ENCODE data around the gene TOB2. TPM values are rescaled to one million over a fixed set of nuclear protein-coding genes. Genes with fewer than 3 reads are reported as not detected.
A peak's percentile ranks its signal among the peaks of the same experiment; 100 is the strongest.
"Not testable (repeated sequence)": the region's sequence is repeated elsewhere in the genome, so short reads cannot be mapped to it uniquely, and the experiment has no call there.

Gene TOB2
- total and polyA plus RNA-seq, 3 experiments from 2014 or later = 24.8 to 59.8 (median 56.4) TPM

- DNase-seq; H3K4me3 Mint-ChIP-seq; H3K4me3 ChIP-seq (ENCODE audit: low read length); H3K9me3 Mint-ChIP-seq; POLR2A ChIA-PET; H3K27me3 Mint-ChIP-seq; H3K9me3 ChIP-seq (ENCODE audit: low read length); H3K27me3 ChIP-seq (ENCODE audit: insufficient read depth, low read length, poor library complexity, severe bottlenecking); H3K27ac ChIP-seq (ENCODE audit: low read depth, low read length); CTCF ChIA-PET; H3K4me1 ChIP-seq (ENCODE audit: insufficient read depth, low read length): not testable (repeated sequence)
- H3K4me1 Mint-ChIP-seq = peaks cover 4 to 27% (median 11%) of the 10 kb centered on the region in 3 donors
- H3K27ac Mint-ChIP-seq = peak overlapping the region in 3 of 8 donors; percentile 41 to 75 (median 53)
- peaks cover 0 to 63% (median 5%) of the 10 kb centered on the region in 3 donors for H3K36me3 Mint-ChIP-seq
- peaks cover 11% of the 10 kb centered on the region for H3K36me3 ChIP-seq (ENCODE audit: insufficient read depth, low read length)
Observed at GRCh38 chr22:41433480-41433879, 13.1 kb downstream of the TOB2 start.

DNA sequence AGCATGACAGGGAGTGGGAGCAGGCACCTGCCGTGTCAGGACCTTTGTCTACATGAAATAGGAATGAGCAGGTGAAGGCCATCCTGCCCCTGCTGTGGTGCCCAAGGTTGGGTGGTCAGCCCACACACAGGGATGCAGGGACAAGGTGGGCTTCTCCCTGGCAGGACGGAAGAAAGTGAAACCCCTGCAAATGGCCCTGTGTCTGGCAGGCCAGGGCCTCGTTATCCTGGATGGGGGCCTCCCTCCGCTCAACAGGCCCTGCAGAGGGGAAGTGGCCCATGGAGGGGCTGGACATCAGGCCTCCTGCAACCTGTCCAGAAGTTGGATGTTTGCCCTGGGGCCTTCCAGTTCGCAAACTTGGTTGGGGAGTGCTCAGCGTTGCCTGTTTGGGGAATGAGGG, 14.9 kb downstream of the TOB2 start:
- POLR2A ChIA-PET = no interaction called here
- Histone ChIP-seq H3K36me3 (ENCODE audit: insufficient read depth, low read length) (peaks cover 11% of the 10 kb centered on the region), H3K27me3 (ENCODE audit: insufficient read depth, low read length, poor library complexity, severe bottlenecking) (no peaks in the 10 kb centered on the region), H3K4me1 (ENCODE audit: insufficient read depth, low read length) (no peaks in the 10 kb centered on the region), H3K9me3 (ENCODE audit: low read length) (no peaks in the 10 kb centered on the region), H3K4me3 (ENCODE audit: low read length) (no peak overlapping the region), H3K27ac (ENCODE audit: low read depth, low read length) (no peak overlapping the region)
- peak overlapping the region in 4 of 8 donors; percentile 37 to 76 (median 54) for H3K27ac Mint-ChIP-seq
- peaks cover 8 to 28% (median 10%) of the 10 kb centered on the region in 3 donors for H3K4me1 Mint-ChIP-seq
- no peak for DNase-seq
- H3K27me3 Mint-ChIP-seq = no peaks in the 10 kb centered on the region
- CTCF ChIA-PET = interaction anchor here (0.7 kb wide), 1 partner anchor 16 kb away, joined by 3 read pairs; no protein-coding TSS in a partner anchor
- H3K4me3 Mint-ChIP-seq = no peak overlapping the region
- H3K9me3 Mint-ChIP-seq = no peaks in the 10 kb centered on the region
- H3K36me3 Mint-ChIP-seq = peaks cover 0 to 56% (median 8%) of the 10 kb centered on the region in 3 donors

DNA sequence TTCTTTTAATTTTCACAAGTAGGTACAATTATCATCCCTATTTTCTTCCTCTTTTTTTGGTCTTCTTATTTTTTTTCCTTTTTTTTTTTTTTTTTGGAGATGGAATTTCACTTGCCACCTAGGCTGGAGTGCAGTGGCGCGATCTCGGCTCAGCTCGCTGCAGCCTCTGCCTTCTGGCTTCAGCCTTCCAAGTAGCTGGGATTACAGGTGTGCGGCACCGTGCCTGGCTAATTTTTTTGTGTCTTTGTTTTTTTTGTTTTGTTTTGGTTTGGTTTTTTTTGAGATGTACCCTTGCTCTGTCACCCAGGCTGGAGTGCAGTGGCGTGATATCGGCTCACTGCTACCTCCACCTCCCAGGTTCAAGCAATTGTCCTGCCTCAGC, 16.7 kb downstream of the TOB2 start:
- ChIA-PET CTCF (no interaction called here), POLR2A (interaction anchor here (0.7 kb wide), 1 partner anchor 45 kb away, joined by 3 read pairs; no protein-coding TSS in a partner anchor)
- Histone ChIP-seq H3K4me3 (ENCODE audit: low read length) (no peak overlapping the region), H3K27ac (ENCODE audit: low read depth, low read length) (no peak overlapping the region), H3K9me3 (ENCODE audit: low read length) (no peaks in the 10 kb centered on the region), H3K4me1 (ENCODE audit: insufficient read depth, low read length) (peaks cover 8% of the 10 kb centered on the region), H3K27me3 (ENCODE audit: insufficient read depth, low read length, poor library complexity, severe bottlenecking) (no peaks in the 10 kb centered on the region), H3K36me3 (ENCODE audit: insufficient read depth, low read length) (peaks cover 3% of the 10 kb centered on the region)
- DNase-seq = no peak
- no peak overlapping the region for H3K4me3 Mint-ChIP-seq
- H3K27me3 Mint-ChIP-seq = no peaks in the 10 kb centered on the region
- H3K9me3 Mint-ChIP-seq = no peaks in the 10 kb centered on the region
- peaks cover 13 to 29% (median 17%) of the 10 kb centered on the region in 3 donors for H3K4me1 Mint-ChIP-seq
- H3K27ac Mint-ChIP-seq = peak overlapping the region in 1 of 8 donors; percentile 74
- peaks cover 5 to 48% (median 6%) of the 10 kb centered on the region in 3 donors for H3K36me3 Mint-ChIP-seq

DNA sequence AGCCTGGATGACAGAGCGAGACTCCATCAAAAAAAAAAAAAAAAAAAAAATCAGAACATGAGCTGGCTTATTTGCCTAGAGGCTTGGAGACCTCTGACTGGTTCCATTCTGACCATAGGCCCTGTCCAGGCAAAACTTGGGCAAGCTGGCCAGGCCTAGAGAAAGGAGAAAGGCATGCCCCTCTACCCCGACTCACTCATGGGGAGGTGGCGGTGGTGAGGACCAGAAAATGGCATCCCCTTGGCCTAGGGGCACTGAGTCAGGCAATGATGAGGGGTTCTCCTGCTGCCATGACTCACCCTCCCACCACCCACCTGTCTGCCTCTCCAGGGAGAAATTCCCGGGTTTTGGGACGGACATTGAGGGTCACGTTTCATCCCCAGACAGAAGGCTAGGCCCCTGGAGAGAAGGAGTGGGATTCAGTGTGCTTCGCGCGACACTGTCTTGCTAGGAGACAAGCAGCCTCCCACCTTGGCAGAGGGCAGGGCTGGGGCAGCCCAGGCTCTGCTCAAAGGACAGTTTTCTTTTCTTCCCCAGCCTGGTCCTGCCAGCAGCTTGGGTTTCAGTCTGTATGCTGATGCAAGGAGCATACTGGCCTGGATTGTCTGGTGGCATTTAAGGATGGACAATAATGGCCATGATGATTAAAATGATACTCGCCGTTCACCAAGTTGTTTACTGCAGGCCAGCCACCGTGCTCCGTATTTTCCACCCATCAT, 17.2 kb downstream of the TOB2 start:
- H3K27me3 Mint-ChIP-seq = no peaks in the 10 kb centered on the region
- ChIA-PET CTCF (interaction anchor here (0.7 kb wide), 2 partner anchors 13 to 89 kb away, joined by 3 read pairs; no protein-coding TSS in a partner anchor), POLR2A (no interaction called here)
- H3K36me3 Mint-ChIP-seq = peaks cover 5 to 43% (median 6%) of the 10 kb centered on the region in 3 donors
- no peak overlapping the region for H3K4me3 ChIP-seq (ENCODE audit: low read length)
- H3K4me3 Mint-ChIP-seq = no peak overlapping the region
- H3K27ac ChIP-seq (ENCODE audit: low read depth, low read length) = no peak overlapping the region
- H3K9me3 Mint-ChIP-seq = no peaks in the 10 kb centered on the region
- no peak overlapping the region for H3K27ac Mint-ChIP-seq
- H3K36me3 ChIP-seq (ENCODE audit: insufficient read depth, low read length) = peaks cover 3% of the 10 kb centered on the region
- DNase-seq = no peak
- H3K9me3 ChIP-seq (ENCODE audit: low read length) = no peaks in the 10 kb centered on the region
- peaks cover 8% of the 10 kb centered on the region for H3K4me1 ChIP-seq (ENCODE audit: insufficient read depth, low read length)
- H3K4me1 Mint-ChIP-seq = peaks cover 13 to 29% (median 17%) of the 10 kb centered on the region in 3 donors
- H3K27me3 ChIP-seq (ENCODE audit: insufficient read depth, low read length, poor library complexity, severe bottlenecking) = no peaks in the 10 kb centered on the region

DNA sequence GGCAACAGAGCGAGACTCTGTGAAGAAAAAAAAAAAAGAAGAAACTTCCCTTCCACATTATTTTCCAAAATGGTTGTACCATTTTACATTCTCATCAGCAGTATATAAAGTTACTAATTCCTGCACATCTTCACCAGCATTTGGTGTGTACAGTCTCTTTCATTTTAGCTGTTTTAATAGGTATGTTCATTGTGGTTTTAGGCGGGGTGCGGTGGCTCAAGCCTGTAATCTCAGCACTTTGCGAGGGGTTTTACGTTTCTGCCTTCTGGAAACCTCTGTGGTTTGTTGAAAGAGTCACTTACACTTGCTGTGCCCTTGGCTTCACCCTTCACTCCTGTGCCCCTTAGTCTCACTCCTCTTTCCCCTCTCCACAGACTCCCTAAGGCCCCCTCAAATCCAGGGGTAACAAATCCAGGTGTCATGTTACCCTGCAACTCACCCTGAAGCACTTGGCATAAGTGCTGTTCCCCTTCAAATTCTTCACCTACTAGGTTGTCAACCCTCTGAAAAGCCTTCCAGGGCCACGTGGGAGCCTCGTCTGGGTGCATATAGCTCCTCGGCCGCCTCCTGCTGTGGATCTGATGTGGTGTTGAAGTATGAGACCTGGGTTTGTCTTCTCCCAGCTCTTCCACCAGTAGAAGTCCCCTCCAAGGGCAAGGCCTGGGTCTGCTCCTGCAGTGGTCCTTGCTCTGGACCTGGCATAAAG, 20.8 kb downstream of the TOB2 start:
- no peak overlapping the region for H3K27ac ChIP-seq (ENCODE audit: low read depth, low read length)
- H3K9me3 Mint-ChIP-seq = no peaks in the 10 kb centered on the region

DNA sequence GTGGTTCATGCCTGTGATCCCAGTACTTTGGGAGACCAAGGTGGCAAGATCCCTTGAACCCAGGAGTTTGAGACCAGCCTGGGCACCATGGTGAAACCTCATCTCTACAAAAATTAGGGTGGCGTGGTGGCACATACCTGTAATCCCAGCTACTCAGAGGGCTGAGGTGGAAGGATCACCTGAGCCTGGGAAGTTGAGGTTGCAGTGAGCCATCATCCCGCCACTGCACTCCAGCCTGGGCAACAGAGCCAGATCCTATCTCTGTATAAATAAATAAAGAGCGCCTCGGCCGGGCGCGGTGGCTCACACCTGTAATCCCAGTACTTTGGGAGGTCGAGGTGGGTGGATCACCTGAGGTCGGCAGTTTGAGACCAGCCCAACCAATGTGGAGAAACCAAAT, 27.9 kb downstream of the TOB2 start:
- no peaks in the 10 kb centered on the region for H3K36me3 ChIP-seq (ENCODE audit: insufficient read depth, low read length)
- Mint-ChIP-seq H3K4me1 (peaks cover 18 to 36% (median 20%) of the 10 kb centered on the region in 3 donors), H3K4me3 (peak overlapping the region in 1 of 7 donors; percentile 59), H3K27ac (peak overlapping the region in 3 of 8 donors; percentile 35 to 77 (median 67)), H3K36me3 (peaks cover 0 to 16% (median 0%) of the 10 kb centered on the region in 3 donors), H3K27me3 (peaks cover 0 to 2% of the 10 kb centered on the region in 2 donors), H3K9me3 (no peaks in the 10 kb centered on the region)
- H3K9me3 ChIP-seq (ENCODE audit: low read length) = no peaks in the 10 kb centered on the region
- no peak overlapping the region for H3K27ac ChIP-seq (ENCODE audit: low read depth, low read length)
- H3K4me1 ChIP-seq (ENCODE audit: insufficient read depth, low read length) = peaks cover 24% of the 10 kb centered on the region
- DNase-seq = no peak
- ChIA-PET CTCF (no interaction called here), POLR2A (interaction anchor here (0.5 kb wide), 1 partner anchor 25 kb away, joined by 3 read pairs; no protein-coding TSS in a partner anchor)
- no peaks in the 10 kb centered on the region for H3K27me3 ChIP-seq (ENCODE audit: insufficient read depth, low read length, poor library complexity, severe bottlenecking)
- no peak overlapping the region for H3K4me3 ChIP-seq (ENCODE audit: low read length)

More for the DNA sequence above, 20.8 kb downstream of the TOB2 start:
- ChIA-PET CTCF (no interaction called here), POLR2A (interaction anchor here (1.0 to 1.1 kb wide), 2 partner anchors 21 to 23 kb away, joined by 3 to 5 read pairs; partner anchors contain the start of gene TOB2)
- Histone ChIP-seq H3K27me3 (ENCODE audit: insufficient read depth, low read length, poor library complexity, severe bottlenecking) (no peaks in the 10 kb centered on the region), H3K36me3 (ENCODE audit: insufficient read depth, low read length) (no peaks in the 10 kb centered on the region), H3K4me1 (ENCODE audit: insufficient read depth, low read length) (peaks cover 8% of the 10 kb centered on the region), H3K4me3 (ENCODE audit: low read length) (no peak overlapping the region), H3K9me3 (ENCODE audit: low read length) (no peaks in the 10 kb centered on the region)
- peak in 2 of 5 donors; percentile 18 to 29 for DNase-seq
- Mint-ChIP-seq H3K4me3 (peak overlapping the region in 5 of 7 donors; percentile 2 to 38 (median 8)), H3K27ac (peak overlapping the region; percentile 25 to 97 (median 78)), H3K4me1 (peaks cover 11 to 20% (median 13%) of the 10 kb centered on the region in 3 donors), H3K27me3 (no peaks in the 10 kb centered on the region), H3K36me3 (peaks cover 5 to 32% (median 6%) of the 10 kb centered on the region in 3 donors)

DNA sequence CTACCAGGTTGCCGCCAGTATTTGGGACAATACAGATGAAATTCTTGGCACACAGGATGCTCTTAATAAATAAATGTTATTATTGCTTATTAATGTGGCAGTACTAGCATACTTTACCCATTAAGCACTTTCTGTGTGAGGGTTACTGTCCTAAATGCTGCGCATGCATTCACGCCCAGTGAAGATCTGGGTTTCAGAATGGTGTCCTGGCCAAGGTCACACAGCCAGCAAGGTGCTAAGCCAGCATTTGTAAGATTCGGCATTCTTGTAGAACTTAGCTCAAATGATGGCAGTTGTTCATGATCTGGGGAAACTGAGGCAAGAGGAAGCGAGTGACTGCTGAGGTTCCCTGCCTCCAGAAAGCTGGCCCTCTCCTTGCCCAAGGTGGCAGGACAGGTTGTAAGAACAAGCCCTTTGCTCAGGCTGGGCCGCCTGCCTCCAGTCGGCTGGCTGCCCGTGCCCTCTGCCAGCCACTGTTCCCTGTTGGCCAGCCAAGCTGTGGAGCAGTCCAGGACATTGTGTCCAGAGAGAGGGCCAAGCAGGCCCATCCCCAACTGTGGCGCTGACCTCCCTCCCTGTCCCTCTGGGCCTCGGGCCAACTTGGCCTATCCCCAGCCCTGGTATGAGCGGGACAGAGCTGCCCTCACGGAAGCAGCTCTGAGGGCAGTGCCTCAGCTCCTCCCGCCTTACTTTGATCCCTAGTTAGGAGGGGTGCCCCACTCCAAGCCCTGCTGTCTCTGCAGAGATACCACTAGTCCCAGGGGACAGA, 28.8 kb downstream of the TOB2 start:
- Mint-ChIP-seq H3K4me1 (peaks cover 18 to 41% (median 20%) of the 10 kb centered on the region in 3 donors), H3K4me3 (no peak overlapping the region), H3K36me3 (peaks cover 0 to 13% (median 0%) of the 10 kb centered on the region in 3 donors), H3K27ac (peak overlapping the region in 2 of 8 donors; percentile 37 to 77), H3K9me3 (no peaks in the 10 kb centered on the region), H3K27me3 (peaks cover 0 to 2% of the 10 kb centered on the region in 2 donors)
- no peaks in the 10 kb centered on the region for H3K9me3 ChIP-seq (ENCODE audit: low read length)
- no peaks in the 10 kb centered on the region for H3K36me3 ChIP-seq (ENCODE audit: insufficient read depth, low read length)
- ChIA-PET POLR2A (interaction anchor here (0.5 kb wide), 1 partner anchor 26 kb away, joined by 3 read pairs; no protein-coding TSS in a partner anchor), CTCF (interaction anchor here (0.7 to 1.2 kb wide), 2 partner anchors 14 kb away, joined by 4 read pairs; no protein-coding TSS in a partner anchor)
- H3K27me3 ChIP-seq (ENCODE audit: insufficient read depth, low read length, poor library complexity, severe bottlenecking) = no peaks in the 10 kb centered on the region
- peaks cover 26% of the 10 kb centered on the region for H3K4me1 ChIP-seq (ENCODE audit: insufficient read depth, low read length)
- no peak overlapping the region for H3K27ac ChIP-seq (ENCODE audit: low read depth, low read length)
- H3K4me3 ChIP-seq (ENCODE audit: low read length) = no peak overlapping the region
- no peak for DNase-seq
